Coronary artery (tissue), 2 donors: ENCODE results near the gene ALDOB.

Experiments
- DNase-seq: peaks from one replicate; pipeline ENCODE4 v3.0.0-alpha.2; 2017; ENCODE audit warnings: low spot score
- H3K27ac ChIP-seq, 2 donors: fragments of 200-600 bp; sonication (generic); one replicate each; pipeline ENCODE4 v1.5.1; 2016 to 2019
- H3K4me3 ChIP-seq: fragments of 200-600 bp; sonication (generic); 2 replicates; pipeline ENCODE4 v1.5.1; 2016; ENCODE audit warnings: mild to moderate bottlenecking, moderate library complexity
- TF ChIP-seq, protein P1 (sequence below): fragments of 200-600 bp; sonication (generic); IDR thresholded peaks from one replicate; pipeline ENCODE4 v1.5.1; 2019; ENCODE audit warnings: antibody characterized with exemption

The ALDOB gene

DNA sequence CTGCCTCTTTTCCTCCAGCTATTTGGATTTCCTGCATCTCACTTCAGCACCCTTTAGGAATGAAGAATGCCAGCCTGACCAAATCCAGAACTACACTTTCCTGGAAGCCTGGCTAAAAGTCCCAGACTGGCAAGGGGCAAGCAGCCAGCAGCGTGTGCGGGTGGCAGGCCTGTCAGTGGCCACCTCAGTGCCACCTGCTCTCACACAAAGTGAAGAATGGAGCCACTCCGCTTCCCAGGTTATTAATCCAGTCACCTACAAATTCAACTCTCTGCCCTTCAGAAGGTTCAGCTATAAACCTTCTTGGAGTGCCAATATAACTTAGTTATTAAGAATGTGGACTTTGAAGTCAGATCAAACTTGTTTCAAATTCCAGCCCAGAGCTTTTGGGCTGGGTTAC lies 6.7 kb upstream of the ALDOB start:
- Histone ChIP-seq H3K27ac (no peak overlapping the region), H3K4me3 (no peak overlapping the region)
- TF ChIP-seq, protein P1, sequence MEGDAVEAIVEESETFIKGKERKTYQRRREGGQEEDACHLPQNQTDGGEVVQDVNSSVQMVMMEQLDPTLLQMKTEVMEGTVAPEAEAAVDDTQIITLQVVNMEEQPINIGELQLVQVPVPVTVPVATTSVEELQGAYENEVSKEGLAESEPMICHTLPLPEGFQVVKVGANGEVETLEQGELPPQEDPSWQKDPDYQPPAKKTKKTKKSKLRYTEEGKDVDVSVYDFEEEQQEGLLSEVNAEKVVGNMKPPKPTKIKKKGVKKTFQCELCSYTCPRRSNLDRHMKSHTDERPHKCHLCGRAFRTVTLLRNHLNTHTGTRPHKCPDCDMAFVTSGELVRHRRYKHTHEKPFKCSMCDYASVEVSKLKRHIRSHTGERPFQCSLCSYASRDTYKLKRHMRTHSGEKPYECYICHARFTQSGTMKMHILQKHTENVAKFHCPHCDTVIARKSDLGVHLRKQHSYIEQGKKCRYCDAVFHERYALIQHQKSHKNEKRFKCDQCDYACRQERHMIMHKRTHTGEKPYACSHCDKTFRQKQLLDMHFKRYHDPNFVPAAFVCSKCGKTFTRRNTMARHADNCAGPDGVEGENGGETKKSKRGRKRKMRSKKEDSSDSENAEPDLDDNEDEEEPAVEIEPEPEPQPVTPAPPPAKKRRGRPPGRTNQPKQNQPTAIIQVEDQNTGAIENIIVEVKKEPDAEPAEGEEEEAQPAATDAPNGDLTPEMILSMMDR, result no peak
- DNase-seq, result no peak

DNA sequence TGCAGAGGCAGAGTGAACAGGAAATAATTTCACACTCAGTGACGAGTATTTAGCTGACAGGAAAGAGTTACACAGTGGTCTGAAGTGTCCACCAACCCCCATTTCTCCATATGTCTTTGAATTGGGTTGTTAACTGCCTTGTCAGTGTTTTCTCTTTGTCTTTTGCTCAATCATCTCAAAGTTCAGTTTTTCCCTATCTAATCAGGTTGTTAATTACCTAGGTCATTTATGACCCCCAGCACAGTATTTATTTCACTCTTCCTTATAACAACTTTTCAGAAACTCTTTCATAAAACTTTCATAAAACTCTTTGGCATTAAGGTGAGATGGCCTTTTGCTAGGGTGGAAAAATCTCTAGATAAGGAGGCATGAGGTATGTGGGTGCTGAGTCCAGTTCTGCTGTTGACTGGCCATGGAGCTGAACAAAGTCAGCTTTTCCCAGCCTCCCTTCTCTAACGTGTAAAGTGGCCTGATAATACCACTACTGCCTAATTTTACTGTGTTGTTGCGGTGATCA lies 5.2 kb upstream of the ALDOB start:
- DNase-seq, result no peak
- Histone ChIP-seq H3K4me3 (no peak overlapping the region), H3K27ac (no peak overlapping the region)
- TF ChIP-seq, protein P1, result no peak

DNA sequence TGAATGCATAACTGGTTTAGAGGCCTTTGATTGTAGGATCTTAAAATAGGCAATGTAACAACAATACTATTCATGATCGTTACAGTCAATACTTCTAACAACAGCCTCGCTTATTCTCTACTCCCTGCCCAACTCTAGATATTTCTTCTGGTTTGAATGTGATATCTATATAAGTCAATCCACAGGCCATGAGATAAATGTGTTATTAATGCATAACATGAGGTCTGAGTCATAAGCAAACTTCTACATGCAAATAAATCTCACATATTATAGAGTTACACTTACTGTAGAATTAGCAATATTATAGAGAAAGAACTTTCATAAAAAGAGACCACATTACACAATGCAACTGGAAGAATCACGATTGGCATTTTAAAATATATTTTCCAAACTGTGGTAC lies 2.9 kb upstream of the ALDOB start:
- Histone ChIP-seq H3K4me3 (no peak overlapping the region), H3K27ac (no peak overlapping the region)
- TF ChIP-seq, protein P1, result no peak
- DNase-seq, result no peak

DNA sequence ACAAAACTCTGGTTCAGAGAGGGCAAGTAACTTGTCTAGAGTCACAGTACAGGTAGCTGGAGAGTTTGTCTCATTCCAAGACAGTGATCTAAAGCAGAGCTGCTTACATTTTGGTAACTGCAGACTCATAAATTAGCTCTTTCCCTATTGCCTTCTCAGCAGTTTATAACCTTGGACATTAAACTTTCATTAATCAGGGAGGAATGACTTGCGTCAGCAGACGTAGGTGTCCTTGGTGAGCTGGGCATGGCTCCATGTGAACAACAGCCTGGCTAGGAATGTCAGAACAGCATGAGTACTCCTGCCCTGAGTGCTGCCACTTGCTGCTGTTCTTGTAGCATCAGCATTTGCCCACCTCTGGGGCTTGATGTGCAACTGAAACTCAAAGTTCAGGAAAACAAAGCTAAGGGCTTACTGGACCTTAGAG lies 2.2 kb upstream of the ALDOB start:
- Histone ChIP-seq H3K27ac (no peak overlapping the region), H3K4me3 (no peak overlapping the region)
- DNase-seq, result no peak
- TF ChIP-seq, protein P1, result no peak

DNA sequence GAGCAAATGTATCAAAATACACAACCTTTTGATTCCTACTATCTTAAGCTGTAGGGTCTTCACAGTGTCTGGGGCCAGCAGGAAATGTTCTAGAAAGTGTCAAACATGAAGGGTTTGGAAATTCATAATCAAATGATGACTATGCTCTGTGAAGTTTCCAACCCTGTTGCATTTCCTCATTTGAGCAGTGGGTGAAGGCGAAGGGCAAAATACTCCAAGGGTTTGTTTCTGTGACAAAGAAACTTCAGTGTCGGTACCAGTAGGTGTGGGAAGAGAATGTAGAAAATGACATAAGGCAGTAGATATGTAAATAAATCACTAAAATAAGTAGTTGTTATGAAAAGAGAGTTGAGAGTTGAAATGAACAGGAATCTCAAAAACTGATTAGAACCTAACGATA lies 576 bp downstream of the ALDOB start:
- no peak overlapping the region for H3K27ac ChIP-seq
- H3K4me3 ChIP-seq, result no peak overlapping the region
- TF ChIP-seq, protein P1, result no peak
- no peak for DNase-seq

DNA sequence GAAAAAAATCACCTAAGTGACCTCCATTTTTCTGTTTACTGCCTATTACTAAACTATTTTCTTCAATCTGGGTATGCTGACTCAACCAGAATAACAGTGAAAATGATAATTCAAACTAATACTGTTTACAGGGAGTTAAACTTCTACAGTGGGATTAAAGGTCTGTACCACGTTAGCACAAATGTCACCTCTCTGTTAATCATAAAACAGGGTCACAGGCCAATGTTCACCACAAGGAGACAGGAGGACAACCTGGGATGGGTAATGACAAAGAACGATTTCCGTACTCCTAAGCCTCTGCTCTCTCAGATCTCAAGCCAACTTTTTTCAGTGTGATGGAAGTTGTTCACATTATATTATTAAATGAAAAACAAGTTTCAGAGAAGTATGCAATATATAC lies 2.3 kb downstream of the ALDOB start:
- TF ChIP-seq, protein P1, result no peak
- DNase-seq, result no peak
- Histone ChIP-seq H3K4me3 (no peak overlapping the region), H3K27ac (no peak overlapping the region)

DNA sequence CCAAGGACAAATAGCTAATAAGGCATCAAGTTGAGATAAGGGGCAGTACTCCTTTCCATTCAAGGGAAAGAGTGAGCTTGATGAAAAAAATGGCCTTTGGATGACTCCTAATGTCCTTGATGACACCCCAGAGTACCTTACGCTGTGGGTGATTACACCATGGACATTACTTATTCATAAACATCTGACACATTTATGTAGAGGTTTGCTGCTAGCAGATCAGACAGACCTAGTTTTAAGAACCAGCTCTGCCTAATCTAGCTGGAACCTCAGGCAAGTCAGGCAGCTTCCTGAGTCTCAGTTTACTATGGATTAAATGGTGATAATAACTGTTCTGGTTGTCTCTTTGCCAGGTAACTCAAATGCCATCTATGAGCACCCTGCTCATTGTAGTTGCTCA lies 2.8 kb downstream of the ALDOB start:
- no peak overlapping the region for H3K4me3 ChIP-seq
- no peak for DNase-seq
- no peak overlapping the region for H3K27ac ChIP-seq
- TF ChIP-seq, protein P1, result no peak
